Rectal smooth muscle tissue (tissue), 1 donor: ENCODE measurements around the gene GABRD.

Experiments
- H3K27ac ChIP-seq: one replicate; pipeline ENCODE4 v1.7.0; 2013; ENCODE audit warnings: low read depth, low read length, inconsistent platforms
- H3K27me3 ChIP-seq: one replicate; pipeline ENCODE4 v1.7.0; 2013; ENCODE audit warnings: low read length; ENCODE audit not compliant: control insufficient read depth, insufficient read depth
- H3K36me3 ChIP-seq: one replicate; pipeline ENCODE4 v1.7.0; 2013; ENCODE audit warnings: low read length; ENCODE audit not compliant: control insufficient read depth, insufficient read depth
- H3K4me1 ChIP-seq: one replicate; pipeline ENCODE4 v1.7.0; 2013; ENCODE audit warnings: low read length; ENCODE audit not compliant: control insufficient read depth, insufficient read depth
- H3K4me3 ChIP-seq: one replicate; pipeline ENCODE4 v1.7.0; 2013; ENCODE audit warnings: low read length
- H3K9ac ChIP-seq: one replicate; pipeline ENCODE4 v1.7.0; 2013; ENCODE audit warnings: low read length

Gene GABRD

GRCh38 chr1:2049718-2050431, 30.7 kb downstream of the GABRD start, which contains the start of gene PRKCZ:
Gene PRKCZ (plus strand): TSS chr1:2050411. CDS start chr1:2050631, 220 bp downstream.
- Histone ChIP-seq H3K36me3 (no peaks in the 10 kb centered on the region), H3K9ac (no peak within 1 kb of the TSS), H3K4me1 (no peaks in the 10 kb centered on the region), H3K4me3 (peak within 1 kb of the TSS; percentile 70), H3K27me3 (peaks cover 14% of the 10 kb centered on the region), H3K27ac (no peak within 1 kb of the TSS)

DNA sequence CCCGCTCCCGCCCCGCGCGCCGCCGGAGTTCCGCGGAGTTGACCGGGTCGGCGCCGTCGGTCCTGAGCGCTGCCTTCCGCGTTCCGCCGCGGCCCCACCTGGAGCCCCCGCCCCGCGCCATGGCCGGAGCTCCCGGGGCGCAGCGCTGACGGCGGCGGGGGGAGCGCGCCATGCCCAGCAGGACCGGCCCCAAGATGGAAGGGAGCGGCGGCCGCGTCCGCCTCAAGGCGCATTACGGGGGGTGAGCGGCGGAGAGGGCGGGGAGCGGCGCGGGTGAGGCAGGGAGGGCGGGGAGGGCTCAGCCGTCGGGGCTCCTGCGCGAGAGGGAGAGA, 31.3 kb downstream of the GABRD start:
- H3K27me3 ChIP-seq, result peaks cover 13% of the 10 kb centered on the region
- H3K4me1 ChIP-seq, result no peaks in the 10 kb centered on the region
- no peaks in the 10 kb centered on the region for H3K36me3 ChIP-seq
- H3K4me3 ChIP-seq, result peak overlapping the region; percentile 61
- H3K27ac ChIP-seq, result no peak overlapping the region
- no peak overlapping the region for H3K9ac ChIP-seq

DNA sequence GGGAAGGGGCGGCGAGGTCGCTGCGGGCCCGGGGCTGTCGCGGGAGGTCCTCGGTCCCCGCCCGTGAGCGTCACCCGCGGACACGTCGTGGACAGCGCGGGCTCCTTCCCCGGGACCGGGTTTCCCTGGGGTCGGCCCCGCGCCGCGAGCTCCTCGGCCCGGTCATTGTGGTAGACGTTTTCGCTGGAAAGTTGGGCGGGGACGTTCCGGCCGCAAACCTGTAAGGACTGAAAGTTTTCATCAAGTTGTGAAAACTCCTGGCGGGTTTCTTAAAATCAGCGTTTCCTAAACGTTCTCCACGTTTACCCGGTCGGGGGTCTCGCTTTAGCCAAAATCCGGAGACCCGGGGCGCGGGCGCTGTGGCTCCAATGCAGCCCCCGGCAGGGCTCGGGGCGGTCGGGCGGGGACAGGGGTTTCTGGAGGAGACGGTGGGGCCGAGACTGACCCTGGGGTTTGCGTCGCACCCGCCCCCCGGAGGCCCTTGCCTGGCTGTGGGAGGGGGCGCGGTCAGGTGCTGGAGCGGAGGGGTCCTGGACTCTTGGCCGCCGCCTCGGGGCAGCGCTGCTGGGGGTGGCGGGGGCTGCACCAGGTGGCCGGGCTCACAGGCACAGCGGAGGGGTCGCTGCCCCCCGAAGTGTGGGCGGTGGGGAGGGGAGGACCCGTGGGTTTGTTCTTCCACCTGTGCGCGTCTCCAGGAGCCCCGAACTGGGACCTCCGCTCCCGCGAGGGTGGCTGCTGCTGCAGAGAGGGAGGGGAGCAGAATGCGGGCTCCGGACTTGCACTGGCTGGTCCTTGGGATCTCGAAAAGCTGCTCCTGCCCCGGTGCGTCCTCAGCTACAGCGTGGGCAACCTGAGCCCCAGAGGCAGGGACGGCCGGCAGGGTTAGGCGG, 31.9 kb downstream of the GABRD start:
- Histone ChIP-seq H3K27ac (no peak overlapping the region), H3K27me3 (peaks cover 9% of the 10 kb centered on the region), H3K9ac (no peak overlapping the region), H3K4me1 (no peaks in the 10 kb centered on the region), H3K36me3 (no peaks in the 10 kb centered on the region), H3K4me3 (peak overlapping the region; percentile 61)

DNA sequence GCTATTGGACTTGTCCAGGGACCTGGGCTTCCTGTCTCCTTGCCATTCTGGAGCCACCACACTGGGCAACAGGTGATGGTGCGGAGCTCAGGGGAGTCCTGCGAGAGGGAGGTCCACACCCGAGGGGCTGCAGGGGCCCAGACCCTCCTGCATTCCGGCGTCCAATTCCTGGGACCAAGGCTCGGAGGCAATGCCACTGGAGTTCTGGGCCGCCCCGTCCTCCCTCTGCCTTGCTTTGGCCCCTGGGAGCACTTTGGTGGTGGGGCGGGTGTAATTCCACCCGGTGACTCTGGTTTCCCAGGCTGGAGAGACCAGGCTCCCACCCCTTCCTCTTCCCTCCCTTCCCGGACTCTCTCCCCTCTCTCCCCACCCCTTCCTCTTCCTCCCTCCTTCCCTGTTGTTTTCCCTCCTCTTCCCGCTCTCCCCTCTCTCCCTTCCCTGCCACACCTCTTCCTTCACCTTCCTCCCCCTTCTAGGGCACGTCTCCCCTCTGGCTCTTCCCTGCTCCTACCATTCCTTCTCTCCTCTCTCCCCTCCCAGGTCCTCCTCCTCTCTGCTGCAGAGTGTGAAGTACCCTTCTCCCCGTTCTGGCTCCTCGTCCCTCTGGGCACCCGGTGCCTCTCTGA, 33.0 kb downstream of the GABRD start:
- Histone ChIP-seq H3K9ac (no peak overlapping the region), H3K27me3 (peaks cover 5% of the 10 kb centered on the region), H3K4me3 (no peak overlapping the region), H3K27ac (no peak overlapping the region), H3K4me1 (no peaks in the 10 kb centered on the region), H3K36me3 (no peaks in the 10 kb centered on the region)

- Histone ChIP-seq H3K4me1 (no peaks in the 10 kb centered on the region), H3K4me3 (no peak overlapping the region), H3K27ac (no peak overlapping the region), H3K9ac (no peak overlapping the region), H3K27me3 (peaks cover 4% of the 10 kb centered on the region), H3K36me3 (no peaks in the 10 kb centered on the region)
Observed at GRCh38 chr1:2052756-2053155, 33.6 kb downstream of the GABRD start.

- Histone ChIP-seq H3K36me3 (no peaks in the 10 kb centered on the region), H3K27ac (no peak overlapping the region), H3K4me3 (no peak overlapping the region), H3K4me1 (no peaks in the 10 kb centered on the region), H3K9ac (no peak overlapping the region), H3K27me3 (peaks cover 3% of the 10 kb centered on the region)
Observed at GRCh38 chr1:2053217-2053616, 34.1 kb downstream of the GABRD start.

DNA sequence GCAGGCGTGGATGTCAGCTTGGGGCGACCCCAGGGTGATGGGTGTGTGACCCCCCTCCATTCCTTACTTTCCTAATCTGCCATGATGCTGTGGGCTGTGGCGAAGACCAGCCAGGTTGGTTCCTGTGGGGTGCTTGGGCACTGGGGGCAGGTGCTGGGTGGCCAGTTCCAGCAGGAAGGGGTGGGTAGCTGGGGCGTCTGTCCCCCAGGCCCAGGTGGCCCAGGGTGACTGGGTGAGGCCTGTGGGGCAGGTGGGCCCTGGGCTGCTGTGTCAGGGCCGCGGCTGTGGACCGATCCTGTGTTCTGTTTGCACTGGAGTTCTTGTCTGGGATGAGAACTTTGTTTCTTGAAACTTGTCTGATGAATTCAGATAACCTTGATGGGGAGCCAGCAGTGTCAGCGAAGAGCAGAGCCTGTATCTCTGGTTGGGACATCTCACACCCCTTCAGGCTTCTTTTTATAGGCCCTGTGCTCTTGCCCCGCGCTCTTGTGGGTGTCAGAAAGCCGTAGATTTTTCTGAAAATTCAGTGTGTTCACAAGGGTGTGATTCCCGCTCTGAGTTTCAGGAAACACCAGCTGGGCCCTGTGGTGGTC, 34.7 kb downstream of the GABRD start:
- H3K27me3 ChIP-seq, result no peaks in the 10 kb centered on the region
- no peak overlapping the region for H3K4me3 ChIP-seq
- H3K36me3 ChIP-seq, result no peaks in the 10 kb centered on the region
- no peak overlapping the region for H3K9ac ChIP-seq
- no peaks in the 10 kb centered on the region for H3K4me1 ChIP-seq
- H3K27ac ChIP-seq, result no peak overlapping the region

- Histone ChIP-seq H3K27ac (no peak overlapping the region), H3K4me3 (no peak overlapping the region), H3K36me3 (no peaks in the 10 kb centered on the region), H3K4me1 (no peaks in the 10 kb centered on the region), H3K9ac (no peak overlapping the region), H3K27me3 (no peaks in the 10 kb centered on the region)
Observed at GRCh38 chr1:2054560-2054959, 35.4 kb downstream of the GABRD start.

DNA sequence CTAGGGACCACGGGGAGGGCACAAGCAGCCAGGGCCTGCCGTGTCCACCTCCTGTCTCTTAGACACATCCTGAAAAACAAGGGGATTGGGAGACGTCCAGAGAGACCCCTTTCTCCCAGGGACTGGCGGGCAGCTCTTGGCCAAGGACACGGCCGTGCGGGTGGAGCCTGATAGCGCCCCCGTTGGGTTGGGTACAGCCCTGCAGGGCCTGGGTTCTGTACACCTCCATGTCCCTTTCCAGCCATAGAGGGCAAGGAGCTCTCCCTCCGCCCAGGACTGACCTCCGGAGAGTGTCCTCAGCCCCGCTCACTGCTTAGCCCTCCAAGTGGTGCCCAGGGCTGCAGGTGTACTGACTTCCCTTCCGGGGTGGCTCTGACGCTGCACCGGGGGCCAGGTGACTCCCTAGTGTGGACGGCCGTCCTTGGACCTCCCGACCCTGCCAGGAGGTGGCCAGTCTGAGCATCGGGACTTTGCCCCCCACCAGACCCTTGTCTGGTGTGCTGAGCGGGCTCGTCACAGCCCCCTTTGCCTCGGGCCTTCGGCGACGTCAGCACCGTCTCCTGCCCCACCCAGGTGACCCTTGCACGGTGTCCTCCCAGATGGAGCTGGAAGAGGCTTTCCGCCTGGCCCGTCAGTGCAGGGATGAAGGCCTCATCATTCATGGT, 36.9 kb downstream of the GABRD start:
- no peaks in the 10 kb centered on the region for H3K27me3 ChIP-seq
- no peaks in the 10 kb centered on the region for H3K4me1 ChIP-seq
- no peak overlapping the region for H3K27ac ChIP-seq
- H3K9ac ChIP-seq, result no peak overlapping the region
- H3K4me3 ChIP-seq, result no peak overlapping the region
- H3K36me3 ChIP-seq, result no peaks in the 10 kb centered on the region

DNA sequence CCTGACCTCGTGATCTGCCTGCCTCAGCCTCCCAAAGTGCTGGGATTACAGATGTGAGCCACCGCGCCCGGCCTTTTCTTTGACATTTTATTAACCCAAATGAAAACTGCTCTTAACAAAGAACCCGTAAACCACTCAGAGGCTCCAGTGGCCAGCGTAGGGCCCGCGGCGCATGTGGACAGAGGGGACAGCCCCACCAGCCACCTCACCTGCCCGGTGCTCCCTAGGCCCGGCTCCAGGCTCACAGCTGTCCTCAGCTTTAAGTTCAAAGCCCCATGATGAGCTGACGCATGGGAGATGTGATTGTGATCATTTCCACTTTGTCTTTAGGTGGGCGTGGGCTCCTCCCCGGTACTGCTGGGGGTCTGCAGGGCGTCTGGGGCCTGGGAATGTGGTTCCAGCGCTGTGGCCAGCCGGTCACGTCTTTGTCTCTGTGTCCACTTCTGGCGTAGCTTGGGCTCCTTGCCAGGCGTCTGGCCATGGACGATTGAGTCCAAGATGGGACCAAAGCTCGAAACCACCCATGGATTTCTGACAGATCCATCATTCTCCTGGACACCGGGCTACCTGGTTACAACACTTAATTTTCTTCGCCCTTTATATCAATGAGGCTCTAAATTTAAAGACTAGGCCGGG, 37.9 kb downstream of the GABRD start:
- Histone ChIP-seq H3K36me3 (no peaks in the 10 kb centered on the region), H3K27ac (no peak overlapping the region), H3K27me3 (no peaks in the 10 kb centered on the region), H3K4me1 (no peaks in the 10 kb centered on the region), H3K9ac (no peak overlapping the region), H3K4me3 (no peak overlapping the region)

- Histone ChIP-seq H3K9ac (no peak overlapping the region), H3K27ac (no peak overlapping the region), H3K4me1 (no peaks in the 10 kb centered on the region), H3K4me3 (no peak overlapping the region), H3K36me3 (no peaks in the 10 kb centered on the region), H3K27me3 (no peaks in the 10 kb centered on the region)
Observed at GRCh38 chr1:2059290-2059953, 40.3 kb downstream of the GABRD start.
